ENCODE data around the gene WDR76. TPM values are rescaled to one million over a fixed set of nuclear protein-coding genes. Genes with fewer than 3 reads are reported as not detected.

The WDR76 gene
- total RNA-seq, 4 donors from 2014 or later, result 1.6 to 6.6 (median 4.8) TPM

DNA sequence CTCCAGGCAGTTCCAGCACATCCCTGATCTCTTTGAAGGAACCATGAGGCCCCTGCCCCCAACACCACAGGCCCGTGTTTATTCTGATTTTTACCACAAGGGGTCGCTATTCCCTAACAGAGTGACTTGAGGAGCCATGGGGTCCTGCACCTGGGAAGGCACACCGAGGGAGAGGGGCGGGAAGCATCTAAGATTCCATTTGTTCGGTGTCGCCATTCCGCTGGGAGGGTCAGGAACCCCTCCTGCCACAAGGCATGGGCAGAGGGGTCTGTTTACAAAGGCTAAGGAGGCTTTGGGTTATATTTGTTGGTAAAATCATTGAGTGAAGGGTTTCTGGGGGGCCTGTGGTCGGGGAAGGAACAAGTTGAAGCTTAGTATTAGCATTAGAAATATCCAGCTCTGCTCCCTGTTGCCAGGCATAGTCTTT lies 77.1 kb downstream of the WDR76 start:
- Histone ChIP-seq H3K9me3 (no peaks in the 10 kb centered on the region), H3K27me3 (no peaks in the 10 kb centered on the region), H3K27ac (no peak overlapping the region), H3K4me3 (replicated peaks in 1 of 3) (no peak overlapping the region), H3K36me3 (no peaks in the 10 kb centered on the region), H3K4me1 (peaks cover 5 to 12% of the 10 kb centered on the region in 2 donors)
- intact Hi-C loops (cut with DNase I), result loop anchor here (2.0 to 5.0 kb wide), 2 partner anchors 163 to 318 kb away; no protein-coding TSS in a partner anchor
- 12 to 16% methylated on average over 8 of the region's 8 CpGs for WGBS, 2 donors
- peak; percentile 53 to 55 for DNase-seq
- TF ChIP-seq, protein P1, sequence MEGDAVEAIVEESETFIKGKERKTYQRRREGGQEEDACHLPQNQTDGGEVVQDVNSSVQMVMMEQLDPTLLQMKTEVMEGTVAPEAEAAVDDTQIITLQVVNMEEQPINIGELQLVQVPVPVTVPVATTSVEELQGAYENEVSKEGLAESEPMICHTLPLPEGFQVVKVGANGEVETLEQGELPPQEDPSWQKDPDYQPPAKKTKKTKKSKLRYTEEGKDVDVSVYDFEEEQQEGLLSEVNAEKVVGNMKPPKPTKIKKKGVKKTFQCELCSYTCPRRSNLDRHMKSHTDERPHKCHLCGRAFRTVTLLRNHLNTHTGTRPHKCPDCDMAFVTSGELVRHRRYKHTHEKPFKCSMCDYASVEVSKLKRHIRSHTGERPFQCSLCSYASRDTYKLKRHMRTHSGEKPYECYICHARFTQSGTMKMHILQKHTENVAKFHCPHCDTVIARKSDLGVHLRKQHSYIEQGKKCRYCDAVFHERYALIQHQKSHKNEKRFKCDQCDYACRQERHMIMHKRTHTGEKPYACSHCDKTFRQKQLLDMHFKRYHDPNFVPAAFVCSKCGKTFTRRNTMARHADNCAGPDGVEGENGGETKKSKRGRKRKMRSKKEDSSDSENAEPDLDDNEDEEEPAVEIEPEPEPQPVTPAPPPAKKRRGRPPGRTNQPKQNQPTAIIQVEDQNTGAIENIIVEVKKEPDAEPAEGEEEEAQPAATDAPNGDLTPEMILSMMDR (IDR thresholded peaks at IDR 0.05), result peak; percentile 85 to 97 (median 92)
- TF ChIP-seq POLR2A (IDR thresholded peaks at IDR 0.05), result no peak

DNA sequence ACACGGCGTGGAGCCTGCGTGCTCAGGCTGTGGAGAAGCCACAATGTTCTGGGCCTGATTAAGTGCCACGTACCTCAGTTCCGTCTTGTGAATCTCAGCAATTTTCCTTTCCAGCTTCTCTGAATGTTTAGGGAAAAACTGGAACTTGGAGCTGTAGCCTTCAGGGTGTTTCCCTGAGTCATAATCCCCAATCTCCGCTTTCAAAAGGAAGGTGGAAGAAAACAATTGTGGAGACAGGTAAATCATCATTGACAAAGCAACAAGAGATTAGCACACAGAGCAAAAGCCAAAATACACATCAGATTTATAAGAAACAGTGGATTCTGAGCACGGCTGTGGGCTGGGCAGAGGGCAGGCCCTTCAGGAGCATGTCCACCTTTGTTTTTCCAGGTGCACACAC lies 79.0 kb downstream of the WDR76 start:
- no peak overlapping the region for H3K4me3 ChIP-seq (replicated peaks in 1 of 3)
- no peak for DNase-seq
- peaks cover 5 to 14% of the 10 kb centered on the region in 2 donors for H3K4me1 ChIP-seq
- TF ChIP-seq, protein P1 (IDR thresholded peaks at IDR 0.05), result no peak
- no peak for TF ChIP-seq POLR2A (IDR thresholded peaks at IDR 0.05)
- H3K27ac ChIP-seq, result no peak overlapping the region
- no peaks in the 10 kb centered on the region for H3K27me3 ChIP-seq
- intact Hi-C loops (cut with DNase I), result no loop called here
- H3K9me3 ChIP-seq, result no peaks in the 10 kb centered on the region
- 95 to 97% methylated on average over 7 of the region's 7 CpGs for WGBS, 2 donors
- H3K36me3 ChIP-seq, result no peaks in the 10 kb centered on the region

DNA sequence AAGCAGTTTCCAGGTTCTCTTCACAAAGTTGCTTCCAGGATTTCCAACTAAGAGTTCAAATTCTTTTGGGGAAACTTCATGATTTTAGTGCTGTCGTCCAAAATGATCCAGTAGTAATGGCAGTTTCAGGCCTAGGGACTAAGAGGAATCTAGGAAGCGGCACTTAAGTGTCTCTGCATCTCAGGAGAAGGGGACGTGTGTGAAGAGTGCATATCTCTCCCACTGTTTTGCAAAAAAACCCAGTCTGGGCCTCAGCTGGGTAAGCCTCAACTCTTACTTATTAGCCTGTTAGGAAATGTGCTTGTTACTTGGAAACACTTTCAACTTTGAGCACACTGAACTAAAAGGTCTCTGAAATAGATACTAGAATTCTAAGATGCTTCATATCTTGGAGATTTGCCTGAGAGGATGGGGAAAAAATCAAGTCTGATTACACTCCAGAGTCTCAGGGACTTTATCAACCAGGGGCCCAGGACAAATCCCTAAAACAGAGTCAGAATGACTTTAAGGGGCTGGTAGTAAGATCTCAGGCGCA lies 81.8 kb downstream of the WDR76 start:
- TF ChIP-seq, protein P1 (IDR thresholded peaks at IDR 0.05), result no peak
- TF ChIP-seq POLR2A (IDR thresholded peaks at IDR 0.05), result no peak
- H3K27me3 ChIP-seq, result no peaks in the 10 kb centered on the region
- H3K4me1 ChIP-seq, result peaks cover 9 to 27% of the 10 kb centered on the region in 2 donors
- intact Hi-C loops (cut with DNase I), result no loop called here
- 61 to 65% methylated on average over 4 of the region's 4 CpGs for WGBS, 2 donors
- no peaks in the 10 kb centered on the region for H3K9me3 ChIP-seq
- H3K36me3 ChIP-seq, result no peaks in the 10 kb centered on the region
- no peak overlapping the region for H3K4me3 ChIP-seq (replicated peaks in 1 of 3)
- DNase-seq, result no peak
- H3K27ac ChIP-seq, result peak overlapping the region in 2 of 3 donors; percentile 1 to 40

DNA sequence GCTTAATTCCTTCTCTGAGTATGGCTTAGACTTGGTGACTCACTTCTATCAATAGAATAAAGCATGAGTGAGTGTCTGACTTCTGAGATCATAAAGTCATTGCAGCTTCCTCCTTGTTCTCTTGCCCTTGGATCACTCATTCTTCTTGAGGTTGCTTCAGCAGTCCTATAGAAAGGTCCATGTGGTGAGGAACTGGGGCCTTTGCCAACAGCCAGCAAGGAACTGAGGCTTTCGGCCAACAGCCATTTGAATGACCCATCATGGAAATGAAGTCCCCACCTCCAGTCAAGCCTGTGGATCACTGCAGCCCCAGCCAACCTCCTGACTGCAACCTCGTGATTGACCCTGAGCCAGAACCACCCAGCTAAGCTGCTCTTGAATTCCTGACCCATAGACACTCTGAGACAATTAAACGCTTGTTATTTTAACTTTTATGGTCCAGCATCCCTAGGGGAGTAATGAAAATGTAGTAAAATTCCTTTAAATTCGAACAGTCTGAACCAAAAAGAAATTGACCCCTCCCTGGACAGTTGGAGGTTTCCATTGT lies 84.5 kb downstream of the WDR76 start:
- DNase-seq, result peak; percentile 68 to 69
- no peaks in the 10 kb centered on the region for H3K9me3 ChIP-seq
- no peaks in the 10 kb centered on the region for H3K36me3 ChIP-seq
- no peak for TF ChIP-seq POLR2A (IDR thresholded peaks at IDR 0.05)
- TF ChIP-seq, protein P1 (IDR thresholded peaks at IDR 0.05), result no peak
- no peaks in the 10 kb centered on the region for H3K27me3 ChIP-seq
- WGBS, 2 donors, result 23 to 36% methylated on average over 4 of the region's 4 CpGs
- H3K27ac ChIP-seq, result peak overlapping the region in 1 of 3 donors; percentile 15
- H3K4me1 ChIP-seq, result peaks cover 5 to 30% of the 10 kb centered on the region in 2 donors
- intact Hi-C loops (cut with DNase I), result no loop called here
- no peak overlapping the region for H3K4me3 ChIP-seq (replicated peaks in 1 of 3)

DNA sequence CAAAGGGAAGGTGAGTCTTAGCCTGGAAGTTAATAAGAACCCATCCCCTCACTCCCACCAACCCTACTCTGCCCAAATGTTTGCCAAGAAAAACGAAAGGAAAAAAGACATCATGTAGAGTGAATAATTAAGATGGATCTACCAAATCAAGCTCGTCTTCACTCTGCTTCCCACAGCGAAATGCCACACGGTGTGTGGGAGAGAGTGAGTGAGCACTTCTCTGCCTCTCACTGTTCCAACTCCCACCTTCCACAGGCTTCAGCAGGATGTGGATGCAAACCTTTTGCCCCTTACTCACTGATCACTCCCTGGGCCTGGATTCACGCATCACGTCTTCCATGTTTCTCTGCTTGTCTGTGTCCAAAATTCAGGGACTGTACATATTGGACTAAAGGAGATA lies 85.4 kb downstream of the WDR76 start:
- Histone ChIP-seq H3K4me3 (replicated peaks in 1 of 3) (no peak overlapping the region), H3K9me3 (no peaks in the 10 kb centered on the region), H3K27ac (no peak overlapping the region), H3K4me1 (peaks cover 5 to 29% of the 10 kb centered on the region in 2 donors), H3K36me3 (no peaks in the 10 kb centered on the region), H3K27me3 (no peaks in the 10 kb centered on the region)
- intact Hi-C loops (cut with DNase I), result no loop called here
- no peak for DNase-seq
- TF ChIP-seq, protein P1 (IDR thresholded peaks at IDR 0.05), result no peak
- no peak for TF ChIP-seq POLR2A (IDR thresholded peaks at IDR 0.05)
- 93 to 96% methylated on average over 6 of the region's 6 CpGs for WGBS, 2 donors

Data from thyroid gland (tissue), 4 donors.